Adipocyte (in vitro differentiated cells): ENCODE measurements around the gene TOGARAM1.

ENCODE experiments used
- DNase-seq: peaks from one replicate; pipeline ENCODE4 v3.0.0-alpha.2; 2015; ENCODE audit warnings: low read depth
- H3K27me3 ChIP-seq: replicated peaks from 2 replicates; pipeline ENCODE4 v1.7.0; 2013; ENCODE audit warnings: mild to moderate bottlenecking, low read length, moderate library complexity; ENCODE audit not compliant: control insufficient read depth, insufficient read depth
- H3K36me3 ChIP-seq: 2 replicates; pipeline ENCODE4 v1.7.0; 2013; ENCODE audit warnings: low read length, mild to moderate bottlenecking, moderate library complexity; ENCODE audit not compliant: control insufficient read depth, insufficient read depth, severe bottlenecking
- H3K4me1 ChIP-seq: 2 replicates; pipeline ENCODE4 v1.7.0; 2013; ENCODE audit warnings: mild to moderate bottlenecking, low read length, moderate library complexity; ENCODE audit not compliant: control insufficient read depth, insufficient read depth
- H3K4me3 ChIP-seq: 2 replicates; pipeline ENCODE4 v1.7.0; 2013; ENCODE audit warnings: mild to moderate bottlenecking, low read length, moderate library complexity
- H3K9ac ChIP-seq: 2 replicates; pipeline ENCODE4 v1.7.0; 2013; ENCODE audit warnings: mild to moderate bottlenecking, low read length, moderate library complexity
- H3K9me3 ChIP-seq: 2 replicates; pipeline ENCODE4 v1.7.0; 2013; ENCODE audit warnings: mild to moderate bottlenecking, low read length, moderate library complexity; ENCODE audit not compliant: control insufficient read depth

The TOGARAM1 gene

DNA sequence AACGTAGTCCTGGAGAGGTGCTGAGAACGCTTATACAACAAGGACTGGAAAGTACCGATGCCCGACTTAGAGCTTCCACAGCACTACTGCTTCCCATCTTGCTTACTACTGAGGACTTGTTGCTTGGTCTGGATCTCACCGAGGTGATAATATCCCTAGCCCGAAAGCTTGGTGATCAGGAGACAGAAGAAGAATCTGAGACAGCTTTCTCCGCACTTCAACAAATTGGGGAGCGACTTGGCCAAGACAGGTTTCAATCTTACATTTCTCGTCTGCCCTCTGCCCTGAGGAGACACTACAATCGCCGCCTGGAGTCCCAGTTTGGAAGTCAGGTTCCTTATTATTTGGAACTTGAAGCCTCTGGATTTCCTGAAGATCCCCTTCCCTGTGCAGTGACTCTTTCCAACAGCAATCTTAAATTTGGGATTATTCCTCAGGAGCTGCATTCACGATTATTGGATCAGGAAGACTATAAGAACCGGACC lies 1.1 kb downstream of the TOGARAM1 start:
- peak; percentile 41 for DNase-seq
- Histone ChIP-seq H3K9me3 (no peaks in the 10 kb centered on the region), H3K4me3 (peak overlapping the region; percentile 95), H3K36me3 (no peaks in the 10 kb centered on the region), H3K9ac (peak overlapping the region; percentile 90), H3K4me1 (peaks cover 48% of the 10 kb centered on the region), H3K27me3 (no peaks in the 10 kb centered on the region)

GRCh38 chr14:44963775-44964380 lies 1.9 kb downstream of the TOGARAM1 start:
- Histone ChIP-seq H3K4me1 (peaks cover 44% of the 10 kb centered on the region), H3K9ac (peak overlapping the region; percentile 90), H3K36me3 (no peaks in the 10 kb centered on the region), H3K9me3 (no peaks in the 10 kb centered on the region), H3K4me3 (peak overlapping the region; percentile 95), H3K27me3 (no peaks in the 10 kb centered on the region)
- DNase-seq, result no peak

- Histone ChIP-seq H3K4me3 (peak overlapping the region; percentile 95), H3K9ac (no peak overlapping the region), H3K4me1 (peaks cover 29% of the 10 kb centered on the region), H3K36me3 (no peaks in the 10 kb centered on the region), H3K9me3 (no peaks in the 10 kb centered on the region), H3K27me3 (no peaks in the 10 kb centered on the region)
- no peak for DNase-seq
Observed at GRCh38 chr14:44966601-44967336, 4.8 kb downstream of the TOGARAM1 start.

- no peak overlapping the region for H3K4me3 ChIP-seq
- DNase-seq, result no peak
- H3K36me3 ChIP-seq, result no peaks in the 10 kb centered on the region
- no peak overlapping the region for H3K9ac ChIP-seq
- no peaks in the 10 kb centered on the region for H3K27me3 ChIP-seq
- peaks cover 24% of the 10 kb centered on the region for H3K4me1 ChIP-seq
- H3K9me3 ChIP-seq, result no peaks in the 10 kb centered on the region
Observed at GRCh38 chr14:44968714-44969113, 6.7 kb downstream of the TOGARAM1 start.

GRCh38 chr14:44970907-44971306 lies 8.9 kb downstream of the TOGARAM1 start:
- Histone ChIP-seq H3K36me3 (no peaks in the 10 kb centered on the region), H3K9me3 (no peaks in the 10 kb centered on the region), H3K4me1 (peaks cover 15% of the 10 kb centered on the region), H3K9ac (no peak overlapping the region), H3K4me3 (no peak overlapping the region), H3K27me3 (no peaks in the 10 kb centered on the region)
- DNase-seq, result no peak

DNA sequence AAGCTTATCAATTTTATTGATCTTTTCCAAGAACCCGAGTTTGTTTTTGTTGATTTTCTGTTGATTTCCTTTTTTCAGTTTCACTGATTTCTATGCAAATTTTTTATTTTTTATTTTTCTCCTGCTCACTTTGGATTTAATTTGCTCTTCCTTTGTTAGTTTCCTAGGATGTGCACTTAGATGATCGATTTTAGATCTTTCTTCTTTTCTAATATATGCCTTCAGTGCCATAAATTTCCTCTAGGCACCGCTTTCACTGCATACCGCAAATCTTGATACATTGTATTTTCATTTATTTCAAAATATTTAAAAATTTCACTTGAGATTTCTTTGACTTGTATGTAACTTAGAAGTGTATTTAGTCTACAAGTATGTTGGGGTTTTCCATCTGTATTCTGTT lies 9.5 kb downstream of the TOGARAM1 start:
- Histone ChIP-seq H3K9ac (no peak overlapping the region), H3K36me3 (no peaks in the 10 kb centered on the region), H3K9me3 (no peaks in the 10 kb centered on the region), H3K27me3 (no peaks in the 10 kb centered on the region), H3K4me3 (no peak overlapping the region), H3K4me1 (peaks cover 15% of the 10 kb centered on the region)
- DNase-seq, result no peak

GRCh38 chr14:44979273-44979672 lies 17.3 kb downstream of the TOGARAM1 start:
- Histone ChIP-seq H3K36me3 (no peaks in the 10 kb centered on the region), H3K27me3 (no peaks in the 10 kb centered on the region), H3K9ac (no peak overlapping the region), H3K4me1 (peaks cover 6% of the 10 kb centered on the region), H3K4me3 (no peak overlapping the region), H3K9me3 (no peaks in the 10 kb centered on the region)
- no peak for DNase-seq

- Histone ChIP-seq H3K4me1 (peaks cover 6% of the 10 kb centered on the region), H3K36me3 (no peaks in the 10 kb centered on the region), H3K9me3 (no peaks in the 10 kb centered on the region), H3K4me3 (no peak overlapping the region), H3K27me3 (no peaks in the 10 kb centered on the region), H3K9ac (no peak overlapping the region)
- DNase-seq, result peak; percentile 46
Observed at GRCh38 chr14:44979740-44980356, 17.9 kb downstream of the TOGARAM1 start.

DNA sequence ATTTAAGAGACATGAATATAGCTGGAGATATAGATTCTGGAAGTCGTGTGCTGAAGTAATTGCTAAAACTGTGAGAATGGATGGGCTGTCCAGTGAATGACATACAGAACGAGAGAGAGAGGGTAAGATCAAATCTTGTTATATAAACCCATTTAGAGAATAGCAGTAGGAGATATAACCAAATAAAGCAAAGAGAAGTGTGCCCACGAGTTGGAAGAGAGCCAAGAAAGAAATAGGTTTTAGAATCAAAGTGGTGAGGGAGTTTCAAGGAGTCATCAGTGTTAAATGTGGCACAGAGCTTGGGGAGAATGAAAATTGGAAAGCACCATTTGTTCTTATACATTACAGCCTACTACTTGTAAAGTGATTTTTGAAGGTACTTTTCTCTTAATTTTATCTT lies 19.2 kb downstream of the TOGARAM1 start:
- H3K4me1 ChIP-seq, result peaks cover 6% of the 10 kb centered on the region
- H3K9ac ChIP-seq, result no peak overlapping the region
- no peaks in the 10 kb centered on the region for H3K27me3 ChIP-seq
- H3K36me3 ChIP-seq, result no peaks in the 10 kb centered on the region
- no peak overlapping the region for H3K4me3 ChIP-seq
- no peak for DNase-seq
- no peaks in the 10 kb centered on the region for H3K9me3 ChIP-seq

DNA sequence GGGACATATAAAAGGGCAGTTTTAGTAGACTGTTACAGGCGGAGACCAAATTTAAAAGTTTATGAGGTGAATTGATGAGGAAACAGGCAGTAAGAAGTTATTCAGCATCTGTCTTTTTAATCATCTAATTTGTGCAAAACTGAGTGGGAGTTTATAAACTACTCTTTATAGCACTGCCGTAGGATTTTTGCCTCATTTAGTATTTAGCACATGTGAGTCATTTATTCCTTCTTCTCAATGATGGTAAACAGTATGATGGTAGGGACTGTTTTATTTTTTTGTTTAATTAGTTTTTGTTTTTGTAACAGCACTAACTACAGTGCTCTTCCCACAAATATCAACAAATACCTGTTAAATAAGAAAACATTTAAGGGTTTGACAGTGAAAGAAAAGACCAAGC lies 20.6 kb downstream of the TOGARAM1 start:
- H3K4me3 ChIP-seq, result no peak overlapping the region
- no peaks in the 10 kb centered on the region for H3K27me3 ChIP-seq
- H3K36me3 ChIP-seq, result no peaks in the 10 kb centered on the region
- peaks cover 6% of the 10 kb centered on the region for H3K4me1 ChIP-seq
- H3K9ac ChIP-seq, result no peak overlapping the region
- no peaks in the 10 kb centered on the region for H3K9me3 ChIP-seq
- no peak for DNase-seq

GRCh38 chr14:44988694-44989093 lies 26.7 kb downstream of the TOGARAM1 start:
- H3K4me3 ChIP-seq, result no peak overlapping the region
- no peaks in the 10 kb centered on the region for H3K36me3 ChIP-seq
- no peaks in the 10 kb centered on the region for H3K27me3 ChIP-seq
- H3K4me1 ChIP-seq, result peaks cover 8% of the 10 kb centered on the region
- no peak overlapping the region for H3K9ac ChIP-seq
- H3K9me3 ChIP-seq, result no peaks in the 10 kb centered on the region
- DNase-seq, result no peak
